ENCODE measurements around the gene CACUL1.
"Not testable (repeated sequence)": the region's sequence is repeated elsewhere in the genome, so short reads cannot be mapped to it uniquely, and the experiment has no call there.

Gene CACUL1

GRCh38 chr10:118754556-118755423 lies at the start of gene CACUL1:
TSS of gene CACUL1 (minus strand) at chr10:118754970. CDS start at chr10:118754762, 208 bp downstream.
- Mint-ChIP-seq H3K9me3 (no peaks in the 10 kb centered on the region), H3K4me1 (peaks cover 38% of the 10 kb centered on the region), H3K4me3 (peak within 1 kb of the TSS; percentile 91), H3K27me3 (no peaks in the 10 kb centered on the region), H3K36me3 (ENCODE audit: insufficient read depth) (peaks cover 15% of the 10 kb centered on the region), H3K27ac (ENCODE audit: low read depth) (peak within 1 kb of the TSS; percentile 93)
- peak; percentile 98 for ATAC-seq (replicated peaks; ENCODE audit: extremely low read depth, poor library complexity, severe bottlenecking)
- peak; percentile 98 to 99 for DNase-seq (ENCODE audit: low spot score in 2 of 2)

GRCh38 chr10:118804262-118804773 lies 49.5 kb upstream of the CACUL1 start:
- DNase-seq (ENCODE audit: low spot score in 2 of 2): no peak
- Mint-ChIP-seq H3K4me3 (no peak overlapping the region), H3K9me3 (no peaks in the 10 kb centered on the region), H3K4me1 (no peaks in the 10 kb centered on the region), H3K36me3 (ENCODE audit: insufficient read depth) (peaks cover 2% of the 10 kb centered on the region), H3K27me3 (peaks cover 47% of the 10 kb centered on the region), H3K27ac (ENCODE audit: low read depth) (no peak overlapping the region)
- ATAC-seq (replicated peaks; ENCODE audit: extremely low read depth, poor library complexity, severe bottlenecking): no peak

- peaks cover 2% of the 10 kb centered on the region for H3K36me3 Mint-ChIP-seq (ENCODE audit: insufficient read depth)
- no peak overlapping the region for H3K27ac Mint-ChIP-seq (ENCODE audit: low read depth)
- no peak for ATAC-seq (replicated peaks; ENCODE audit: extremely low read depth, poor library complexity, severe bottlenecking)
- peaks cover 53% of the 10 kb centered on the region for H3K27me3 Mint-ChIP-seq
- H3K9me3 Mint-ChIP-seq: no peaks in the 10 kb centered on the region
- H3K4me1 Mint-ChIP-seq: no peaks in the 10 kb centered on the region
- no peak overlapping the region for H3K4me3 Mint-ChIP-seq
- DNase-seq (ENCODE audit: low spot score in 2 of 2): no peak
These were observed 47.5 kb upstream of the CACUL1 start for GRCh38 chr10:118802126-118802793.

- Mint-ChIP-seq H3K36me3 (ENCODE audit: insufficient read depth) (peaks cover 2% of the 10 kb centered on the region), H3K4me3 (no peak overlapping the region), H3K27ac (ENCODE audit: low read depth) (no peak overlapping the region), H3K9me3 (no peaks in the 10 kb centered on the region), H3K27me3 (peaks cover 66% of the 10 kb centered on the region), H3K4me1 (no peaks in the 10 kb centered on the region)
- no peak for DNase-seq (ENCODE audit: low spot score in 2 of 2)
- no peak for ATAC-seq (replicated peaks; ENCODE audit: extremely low read depth, poor library complexity, severe bottlenecking)
These were observed 46.1 kb upstream of the CACUL1 start for GRCh38 chr10:118800920-118801319.

GRCh38 chr10:118799777-118800176 lies 45.0 kb upstream of the CACUL1 start:
- no peak for ATAC-seq (replicated peaks; ENCODE audit: extremely low read depth, poor library complexity, severe bottlenecking)
- Mint-ChIP-seq H3K36me3 (ENCODE audit: insufficient read depth) (peaks cover 2% of the 10 kb centered on the region), H3K4me3 (no peak overlapping the region), H3K27ac (ENCODE audit: low read depth) (no peak overlapping the region), H3K27me3 (peaks cover 66% of the 10 kb centered on the region), H3K4me1 (no peaks in the 10 kb centered on the region), H3K9me3 (no peaks in the 10 kb centered on the region)
- no peak for DNase-seq (ENCODE audit: low spot score in 2 of 2)

- Mint-ChIP-seq H3K9me3 (no peaks in the 10 kb centered on the region), H3K27me3 (peaks cover 58% of the 10 kb centered on the region), H3K4me1 (no peaks in the 10 kb centered on the region), H3K36me3 (ENCODE audit: insufficient read depth) (peaks cover 2% of the 10 kb centered on the region), H3K4me3 (no peak overlapping the region), H3K27ac (ENCODE audit: low read depth) (no peak overlapping the region)
- DNase-seq (ENCODE audit: low spot score in 2 of 2) (no peak), ATAC-seq (replicated peaks; ENCODE audit: extremely low read depth, poor library complexity, severe bottlenecking) (no peak)
These were observed 43.5 kb upstream of the CACUL1 start for GRCh38 chr10:118798231-118798662.

- H3K27me3 Mint-ChIP-seq: peaks cover 48% of the 10 kb centered on the region
- not testable (repeated sequence) for H3K4me3 Mint-ChIP-seq; ATAC-seq (replicated peaks; ENCODE audit: extremely low read depth, poor library complexity, severe bottlenecking); H3K9me3 Mint-ChIP-seq; H3K27ac Mint-ChIP-seq (ENCODE audit: low read depth); H3K36me3 Mint-ChIP-seq (ENCODE audit: insufficient read depth); DNase-seq (ENCODE audit: low spot score in 2 of 2); H3K4me1 Mint-ChIP-seq
These were observed 40.2 kb upstream of the CACUL1 start for GRCh38 chr10:118794971-118795370.

- Mint-ChIP-seq H3K4me1 (no peaks in the 10 kb centered on the region), H3K27me3 (peaks cover 48% of the 10 kb centered on the region), H3K9me3 (no peaks in the 10 kb centered on the region), H3K27ac (ENCODE audit: low read depth) (no peak overlapping the region), H3K4me3 (no peak overlapping the region), H3K36me3 (ENCODE audit: insufficient read depth) (no peaks in the 10 kb centered on the region)
- DNase-seq (ENCODE audit: low spot score in 2 of 2): no peak
- no peak for ATAC-seq (replicated peaks; ENCODE audit: extremely low read depth, poor library complexity, severe bottlenecking)
These were observed 38.8 kb upstream of the CACUL1 start for GRCh38 chr10:118793545-118793944.

- peaks cover 48% of the 10 kb centered on the region for H3K27me3 Mint-ChIP-seq
- H3K36me3 Mint-ChIP-seq (ENCODE audit: insufficient read depth): no peaks in the 10 kb centered on the region
- DNase-seq (ENCODE audit: low spot score in 2 of 2) (no peak), ATAC-seq (replicated peaks; ENCODE audit: extremely low read depth, poor library complexity, severe bottlenecking) (no peak)
- H3K4me1 Mint-ChIP-seq: no peaks in the 10 kb centered on the region
- no peak overlapping the region for H3K4me3 Mint-ChIP-seq
- H3K27ac Mint-ChIP-seq (ENCODE audit: low read depth): no peak overlapping the region
- H3K9me3 Mint-ChIP-seq: no peaks in the 10 kb centered on the region
These were observed 37.8 kb upstream of the CACUL1 start for GRCh38 chr10:118792526-118792925.

- Mint-ChIP-seq H3K27me3 (peaks cover 48% of the 10 kb centered on the region), H3K9me3 (no peaks in the 10 kb centered on the region), H3K4me1 (no peaks in the 10 kb centered on the region), H3K4me3 (no peak overlapping the region), H3K27ac (ENCODE audit: low read depth) (no peak overlapping the region), H3K36me3 (ENCODE audit: insufficient read depth) (no peaks in the 10 kb centered on the region)
- DNase-seq (ENCODE audit: low spot score in 2 of 2): no peak
- no peak for ATAC-seq (replicated peaks; ENCODE audit: extremely low read depth, poor library complexity, severe bottlenecking)
These were observed 35.3 kb upstream of the CACUL1 start for GRCh38 chr10:118790058-118790457.

GRCh38 chr10:118785551-118785950 lies 30.8 kb upstream of the CACUL1 start:
- no peaks in the 10 kb centered on the region for H3K36me3 Mint-ChIP-seq (ENCODE audit: insufficient read depth)
- H3K27me3 Mint-ChIP-seq: peaks cover 81% of the 10 kb centered on the region
- no peaks in the 10 kb centered on the region for H3K9me3 Mint-ChIP-seq
- no peaks in the 10 kb centered on the region for H3K4me1 Mint-ChIP-seq
- ATAC-seq (replicated peaks; ENCODE audit: extremely low read depth, poor library complexity, severe bottlenecking): no peak
- DNase-seq (ENCODE audit: low spot score in 2 of 2): no peak
- no peak overlapping the region for H3K27ac Mint-ChIP-seq (ENCODE audit: low read depth)
- H3K4me3 Mint-ChIP-seq: no peak overlapping the region

- peaks cover 81% of the 10 kb centered on the region for H3K27me3 Mint-ChIP-seq
- H3K9me3 Mint-ChIP-seq: no peaks in the 10 kb centered on the region
- H3K27ac Mint-ChIP-seq (ENCODE audit: low read depth): no peak overlapping the region
- no peaks in the 10 kb centered on the region for H3K36me3 Mint-ChIP-seq (ENCODE audit: insufficient read depth)
- H3K4me3 Mint-ChIP-seq: no peak overlapping the region
- no peak for ATAC-seq (replicated peaks; ENCODE audit: extremely low read depth, poor library complexity, severe bottlenecking)
- DNase-seq (ENCODE audit: low spot score in 2 of 2): no peak
- no peaks in the 10 kb centered on the region for H3K4me1 Mint-ChIP-seq
These were observed 29.2 kb upstream of the CACUL1 start for GRCh38 chr10:118783776-118784545.
